Amniotic stem cell (primary cell): ENCODE results near the gene DSCAML1.
A peak's percentile ranks its signal among the peaks of the same experiment; 100 is the strongest.
"Not testable (repeated sequence)": the region's sequence is repeated elsewhere in the genome, so short reads cannot be mapped to it uniquely, and the experiment has no call there.

ENCODE experiments used
- DNase-seq: peaks from one replicate; lab custom pipeline; 2025; lab: John Stamatoyannopoulos, UW

DSCAML1 gene

DNA sequence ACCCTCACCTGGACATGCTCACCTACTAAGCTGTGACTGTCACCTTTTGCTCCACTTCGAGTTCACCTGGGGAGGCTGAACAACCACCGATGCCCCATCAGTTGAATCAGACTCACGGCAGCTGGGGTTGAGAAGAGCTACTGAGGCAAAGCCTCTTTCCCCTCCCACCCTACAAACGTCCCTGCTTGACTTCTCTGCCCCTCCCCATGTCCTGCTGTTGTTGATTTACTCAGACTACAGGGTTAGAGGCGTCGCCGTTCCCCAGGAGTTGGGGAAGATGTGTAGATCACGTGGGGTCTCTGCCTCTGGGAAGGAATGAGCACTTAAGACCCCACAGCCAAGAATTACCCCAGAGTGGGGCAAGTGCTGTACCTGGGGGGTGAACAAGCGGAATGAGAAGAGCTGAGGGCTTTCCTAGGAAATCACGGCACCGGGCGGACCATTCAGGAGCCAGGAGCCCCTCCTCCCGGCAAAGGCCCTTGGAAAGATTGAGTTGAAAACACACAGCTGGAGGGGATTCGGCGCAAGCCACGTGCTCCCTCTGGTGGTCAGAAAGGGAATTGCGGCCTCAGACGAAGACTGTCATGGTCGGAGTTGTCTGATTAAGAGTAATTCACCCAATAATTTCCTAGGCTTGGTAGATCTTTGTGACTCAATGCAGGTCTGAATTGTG lies 20.5 kb upstream of the DSCAML1 start:
- DNase-seq = peak; percentile 38

DNA sequence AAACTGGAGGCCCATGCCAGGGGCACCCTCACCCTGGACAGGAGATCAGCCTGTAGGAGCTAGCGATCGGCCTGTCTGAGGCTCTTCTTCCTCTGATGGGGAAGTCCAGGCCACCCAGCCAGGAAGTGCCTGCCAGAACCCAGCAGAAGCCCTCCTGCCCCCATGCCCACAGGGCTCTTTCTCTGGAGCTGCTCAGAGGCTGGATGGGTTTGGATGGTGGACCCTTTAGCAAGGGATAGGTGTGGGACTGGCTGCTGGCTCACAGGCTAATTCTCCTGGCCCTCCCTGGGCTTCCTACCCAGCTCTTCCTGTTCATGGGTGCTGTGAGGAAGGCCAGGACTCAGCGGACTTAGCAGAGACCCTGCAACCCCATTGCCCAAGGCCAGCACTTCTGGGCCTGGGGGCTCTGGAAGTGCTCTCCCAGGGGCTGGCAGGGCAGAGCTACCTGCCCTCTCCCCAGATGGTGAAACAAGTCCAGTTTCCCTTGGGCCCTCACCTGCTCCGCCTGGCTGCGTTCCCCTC lies 19.9 kb upstream of the DSCAML1 start:
- DNase-seq = no peak

DNA sequence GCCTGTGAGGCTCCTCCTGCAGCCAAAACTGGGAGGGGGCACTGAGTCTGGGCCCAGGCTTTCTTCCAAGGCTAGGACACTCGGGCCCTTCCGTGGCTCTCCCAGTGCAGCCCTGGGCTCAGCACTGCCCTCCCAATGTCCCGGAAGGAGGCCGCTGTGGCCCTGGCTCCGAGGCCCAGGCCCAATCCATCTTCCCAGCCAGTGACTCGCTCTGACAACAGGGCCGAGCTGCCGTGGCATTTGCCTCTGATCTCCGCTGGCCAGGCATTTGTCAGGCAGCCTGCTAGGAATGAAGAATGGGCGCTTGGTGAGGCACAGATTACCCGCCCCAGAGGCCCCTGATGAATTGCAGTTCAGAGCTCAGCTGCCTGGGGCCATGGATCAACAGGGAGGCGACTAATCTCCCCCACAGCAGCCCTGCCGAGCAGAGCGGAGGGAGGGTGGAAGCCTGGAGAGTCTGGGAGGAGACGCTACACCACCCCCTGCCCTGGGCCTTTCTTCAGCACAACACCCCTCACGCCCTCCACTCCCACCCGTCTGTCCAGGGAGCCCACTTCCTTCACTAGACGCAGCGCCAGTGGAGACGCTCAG lies 19.2 kb upstream of the DSCAML1 start:
- DNase-seq = no peak

DNA sequence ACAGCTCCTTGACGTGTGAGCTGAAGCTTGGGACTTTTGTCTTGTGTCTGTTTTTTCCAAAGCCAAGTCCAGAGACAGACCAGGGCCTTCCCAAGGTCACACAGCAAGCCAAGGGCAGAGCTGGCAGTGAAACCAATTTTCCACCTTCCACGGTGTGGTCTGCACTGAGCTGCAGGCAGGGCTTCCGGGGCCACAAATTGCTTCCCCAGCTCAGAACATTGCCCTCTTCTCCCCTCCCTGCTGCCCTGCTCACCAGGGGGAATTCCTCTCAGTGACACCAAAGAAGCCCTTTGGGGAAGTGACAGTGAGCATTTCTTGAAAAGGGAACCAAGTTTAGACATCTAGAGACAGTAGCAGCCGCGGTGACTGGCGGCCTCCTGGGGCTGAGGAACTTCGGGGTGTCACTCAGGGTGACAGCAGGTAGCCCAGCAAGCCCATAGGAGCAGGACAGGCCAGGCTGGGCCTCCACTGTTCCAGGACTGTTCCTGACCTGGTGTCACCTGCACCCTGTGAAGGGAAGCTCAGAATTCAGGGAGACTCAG lies 18.3 kb upstream of the DSCAML1 start:
- DNase-seq = no peak

DNA sequence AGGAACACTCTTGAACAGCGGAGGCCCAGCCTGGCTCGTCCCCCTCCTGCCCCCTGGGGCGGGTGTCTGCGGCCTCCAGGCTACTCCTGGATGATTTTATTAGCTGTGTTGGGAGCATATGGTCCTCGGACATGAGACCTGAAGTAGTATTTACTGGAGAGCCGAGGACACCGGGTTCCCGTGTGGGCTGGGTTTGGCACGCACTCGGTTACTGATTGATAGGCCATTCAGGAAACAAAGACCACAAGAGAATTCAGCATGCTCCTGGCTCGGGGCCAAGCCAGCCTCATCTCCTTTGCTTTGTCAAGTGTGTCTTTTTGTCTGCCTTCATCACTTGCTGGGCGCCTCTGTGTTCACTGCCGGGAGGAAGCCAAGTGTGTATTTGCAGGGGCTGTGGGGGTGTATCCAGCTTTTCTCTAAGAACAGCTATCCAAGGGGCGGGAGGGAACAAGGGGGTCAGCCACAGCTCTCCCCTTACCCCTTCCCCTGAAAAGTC lies 17.8 kb upstream of the DSCAML1 start:
- no peak for DNase-seq

DNA sequence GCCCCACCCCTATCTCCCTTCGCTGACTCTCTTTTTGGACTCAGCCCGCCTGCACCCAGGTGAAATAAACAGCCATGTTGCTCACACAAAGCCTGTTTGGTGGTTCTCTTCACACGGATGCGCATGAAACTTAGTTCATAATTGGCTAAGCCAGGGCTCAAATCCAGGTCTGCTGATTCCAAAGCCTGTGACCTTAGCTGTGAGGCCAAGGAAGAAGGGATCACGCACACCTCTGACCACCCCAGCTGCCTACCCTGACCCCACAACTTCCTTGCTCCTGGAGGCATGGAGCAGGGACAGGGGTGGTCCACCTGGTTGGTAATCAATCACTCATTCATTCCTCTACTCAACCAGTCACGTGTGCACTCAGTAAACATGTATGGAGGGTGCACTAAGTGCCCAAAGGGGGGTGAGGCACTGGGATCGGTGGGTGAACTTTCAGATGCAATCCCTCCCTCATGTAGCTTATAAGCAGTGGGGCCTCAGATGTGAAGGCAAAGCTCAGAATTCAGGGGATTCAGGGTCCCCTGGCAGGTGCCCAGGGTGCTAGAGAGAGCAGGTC lies 17.3 kb upstream of the DSCAML1 start:
- no peak for DNase-seq

DNA sequence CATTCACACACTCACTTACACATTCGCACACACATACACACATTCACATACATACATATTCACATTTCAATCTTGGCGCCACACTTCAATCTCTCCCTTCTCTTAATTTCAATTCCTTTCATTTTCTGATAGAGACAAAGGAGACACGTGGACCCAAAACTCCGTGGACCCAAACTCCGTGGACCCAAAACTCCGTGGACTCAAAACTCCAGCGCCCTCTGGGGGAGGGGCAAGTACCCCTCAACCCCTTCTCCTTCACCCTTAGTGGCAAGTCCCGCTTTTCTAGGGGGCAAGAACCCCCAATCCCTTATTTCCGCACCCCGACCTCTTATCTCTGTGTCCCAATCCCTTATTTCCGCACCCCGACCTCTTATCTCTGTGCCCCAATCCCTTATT lies 13.0 kb upstream of the DSCAML1 start:
- not testable (repeated sequence) for DNase-seq

DNA sequence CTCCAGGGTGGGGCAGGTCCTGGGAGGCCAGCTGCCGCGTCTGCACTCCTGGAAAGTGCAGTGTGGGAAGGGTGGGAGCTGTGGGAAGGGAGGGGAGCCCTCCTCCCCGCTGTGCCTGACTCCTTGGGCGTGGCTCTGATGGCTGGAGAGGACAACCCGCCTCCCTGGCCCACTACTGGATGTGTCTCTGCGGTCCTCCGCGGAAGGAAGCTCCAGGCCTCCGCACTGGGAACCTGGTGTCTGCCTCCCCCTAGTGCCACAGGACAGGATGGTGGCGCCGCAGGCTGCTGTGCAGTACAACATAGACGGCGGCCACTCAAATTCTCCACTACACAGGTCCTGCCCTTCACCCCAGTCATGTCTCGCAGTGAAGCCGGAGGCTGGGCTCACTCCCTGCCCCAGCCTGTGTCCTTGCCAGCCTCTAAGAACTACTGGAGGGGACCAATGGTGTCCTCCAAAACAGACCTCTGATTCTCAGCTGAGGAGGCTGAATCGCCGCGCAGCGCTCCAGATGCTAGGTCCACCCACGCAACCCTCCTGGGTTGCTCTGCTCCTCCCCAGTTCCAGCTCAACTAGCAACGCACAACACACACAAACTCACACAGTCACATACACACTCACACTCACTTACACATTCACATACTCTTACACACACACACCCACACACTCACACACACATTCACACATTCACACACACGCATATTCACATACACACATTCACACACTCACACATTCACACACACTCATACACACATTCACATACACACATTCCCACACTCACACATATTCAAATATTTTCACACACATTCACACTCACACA lies 12.4 kb upstream of the DSCAML1 start:
- no peak for DNase-seq

DNA sequence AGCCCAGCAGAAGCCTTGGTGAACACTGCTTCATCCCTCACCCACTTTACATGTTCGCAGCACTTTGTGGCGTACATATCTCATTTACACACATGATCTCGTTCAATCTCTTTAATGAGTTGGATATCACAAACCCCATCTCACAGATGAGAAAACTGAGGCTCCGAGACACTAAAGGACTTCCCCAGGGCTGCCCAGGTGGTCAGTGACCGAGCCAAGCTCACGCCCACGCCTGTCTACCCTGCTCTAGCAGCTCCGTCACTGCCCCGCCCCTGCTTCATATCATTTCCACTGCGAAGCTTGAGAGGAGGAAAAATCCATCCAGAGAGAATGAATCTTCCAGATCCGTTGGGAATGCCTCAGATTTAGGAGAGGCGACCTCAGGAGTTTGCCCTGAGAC lies 11.8 kb upstream of the DSCAML1 start:
- DNase-seq = no peak

DNA sequence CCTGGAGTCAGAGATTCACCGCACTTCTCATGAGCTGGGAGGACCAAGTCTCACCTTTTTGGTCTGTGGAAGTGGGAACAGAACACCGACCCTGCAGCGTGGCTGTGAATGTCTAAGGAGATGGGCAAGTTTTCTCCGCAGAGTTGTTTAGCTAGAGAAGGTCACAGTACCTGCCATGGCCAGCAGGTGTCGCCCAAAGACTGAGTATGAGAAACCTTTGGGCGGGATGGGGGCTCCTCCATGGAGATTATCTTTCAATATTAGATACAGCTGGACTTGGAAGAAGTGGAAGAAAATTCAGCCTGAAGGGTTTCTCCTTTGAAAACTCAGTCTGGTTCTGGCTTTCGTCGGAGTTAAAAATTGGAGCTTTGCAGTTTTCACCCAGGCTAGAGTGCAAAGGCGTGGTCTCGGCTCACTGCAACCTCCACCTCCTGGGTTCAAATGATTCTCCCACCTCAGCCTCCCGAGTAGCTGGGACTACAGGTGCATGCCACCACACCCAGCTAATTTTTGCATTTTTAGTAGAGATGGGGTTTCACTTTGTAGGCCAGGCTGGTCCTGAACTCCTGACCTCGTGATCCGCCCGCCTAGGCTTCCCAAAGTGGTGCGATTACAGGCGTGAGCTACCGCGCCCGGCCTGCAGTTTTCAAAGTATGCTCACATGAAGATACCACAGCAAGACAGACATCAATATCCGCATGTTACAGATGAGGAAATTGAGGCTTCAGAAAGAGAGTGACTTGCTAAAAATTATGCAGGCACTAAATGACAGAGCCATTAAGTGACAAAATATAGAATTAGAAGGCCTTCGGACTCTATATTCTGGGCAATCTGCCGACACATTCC lies 10.7 kb upstream of the DSCAML1 start:
- DNase-seq = no peak

DNA sequence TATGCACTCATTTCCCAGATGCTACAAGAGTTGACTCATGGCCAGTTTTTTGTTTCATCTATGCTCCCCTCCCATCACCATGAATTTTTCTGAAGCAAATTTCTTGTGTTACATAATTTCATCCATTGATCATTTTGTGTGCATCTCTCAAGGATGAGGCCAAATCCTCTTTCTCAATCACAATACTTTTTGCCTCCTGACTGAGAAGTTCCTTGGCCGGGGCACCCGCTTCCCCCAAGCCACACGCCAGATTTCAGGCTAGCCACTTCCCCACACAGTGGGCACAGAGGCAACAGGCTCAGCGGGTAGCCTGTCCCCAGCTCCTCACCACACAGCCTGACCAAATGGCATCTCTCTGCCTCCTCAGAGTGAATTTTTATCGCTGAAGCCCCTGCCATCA lies 9.8 kb upstream of the DSCAML1 start:
- DNase-seq = no peak

DNA sequence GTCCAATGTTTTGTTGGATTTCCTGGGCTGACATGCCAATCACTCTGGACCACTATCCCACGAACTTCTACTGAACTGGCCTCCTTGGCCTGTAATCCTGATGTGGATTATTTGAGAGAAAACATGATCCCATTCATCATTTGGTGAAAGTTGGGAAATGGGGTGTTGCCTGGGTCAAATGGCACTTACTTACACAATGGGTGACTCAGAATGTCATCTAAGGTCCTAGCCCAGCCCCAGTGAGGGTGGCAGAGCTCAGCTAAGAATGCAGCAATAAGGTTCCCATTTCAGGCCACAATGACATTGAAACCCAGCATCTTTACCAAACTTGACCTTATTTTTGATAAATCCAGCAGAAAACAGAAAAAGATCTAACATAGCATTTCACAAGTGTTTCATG lies 8.0 kb upstream of the DSCAML1 start:
- no peak for DNase-seq

DNA sequence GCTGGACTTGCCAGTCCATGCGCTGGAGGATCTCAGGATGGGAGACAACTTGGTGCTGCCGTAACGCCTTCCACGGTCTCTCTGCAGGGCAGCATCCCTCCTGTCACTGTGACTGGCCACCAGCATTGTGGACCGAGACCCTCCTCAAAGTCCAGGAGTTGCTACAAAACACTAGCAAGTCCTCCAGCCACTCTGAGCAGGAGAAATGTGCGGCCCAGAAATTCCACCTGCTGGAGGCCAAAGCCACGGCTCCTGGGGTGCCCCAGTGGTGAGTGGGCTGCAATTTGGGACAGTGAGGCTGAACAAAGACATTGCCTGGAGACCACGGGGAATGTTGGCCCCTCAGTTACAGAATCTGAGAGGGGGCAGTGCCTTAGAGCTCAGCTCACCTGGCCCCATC lies 6.9 kb upstream of the DSCAML1 start:
- no peak for DNase-seq

DNA sequence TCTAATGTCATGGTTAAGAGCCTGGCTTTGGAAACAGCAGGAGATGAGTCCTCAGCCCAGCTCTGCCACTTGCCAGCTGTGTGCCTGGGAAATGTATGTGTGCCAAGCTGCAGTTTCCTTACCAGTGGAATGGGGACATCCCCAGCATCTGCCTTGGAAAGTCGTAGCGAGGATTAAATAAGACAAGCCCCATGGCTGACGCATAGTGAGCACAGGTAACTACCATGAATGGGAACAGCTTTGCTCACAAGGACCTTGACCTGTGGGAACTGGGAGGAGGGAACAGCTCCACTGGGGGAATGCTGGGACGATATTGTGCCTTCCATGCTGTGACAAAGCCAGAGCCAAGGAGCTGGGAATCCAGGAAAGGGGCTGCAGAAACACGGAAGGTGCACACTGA lies 2.6 kb upstream of the DSCAML1 start:
- no peak for DNase-seq

DNA sequence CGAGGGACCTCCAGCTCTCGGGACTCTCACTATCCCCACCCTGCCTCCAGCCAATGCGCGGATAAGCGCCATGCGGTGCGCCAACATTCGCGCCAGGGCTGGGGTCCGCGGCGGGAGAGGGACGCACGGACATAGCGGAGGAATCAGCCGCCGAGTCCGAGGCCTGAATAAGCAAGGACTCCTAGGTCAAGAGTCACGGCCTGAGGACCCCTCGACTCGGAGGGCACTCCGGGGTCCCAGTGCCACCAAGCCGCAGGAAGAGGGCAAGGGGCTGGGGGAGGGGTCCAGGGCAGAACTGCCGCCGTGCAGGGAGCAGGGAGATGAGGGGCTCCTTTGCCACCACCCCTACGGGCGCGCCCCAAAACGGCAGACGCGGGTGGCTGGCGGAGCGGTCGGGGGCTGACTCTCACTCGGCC lies 552 bp downstream of the DSCAML1 start:
- no peak for DNase-seq

DNA sequence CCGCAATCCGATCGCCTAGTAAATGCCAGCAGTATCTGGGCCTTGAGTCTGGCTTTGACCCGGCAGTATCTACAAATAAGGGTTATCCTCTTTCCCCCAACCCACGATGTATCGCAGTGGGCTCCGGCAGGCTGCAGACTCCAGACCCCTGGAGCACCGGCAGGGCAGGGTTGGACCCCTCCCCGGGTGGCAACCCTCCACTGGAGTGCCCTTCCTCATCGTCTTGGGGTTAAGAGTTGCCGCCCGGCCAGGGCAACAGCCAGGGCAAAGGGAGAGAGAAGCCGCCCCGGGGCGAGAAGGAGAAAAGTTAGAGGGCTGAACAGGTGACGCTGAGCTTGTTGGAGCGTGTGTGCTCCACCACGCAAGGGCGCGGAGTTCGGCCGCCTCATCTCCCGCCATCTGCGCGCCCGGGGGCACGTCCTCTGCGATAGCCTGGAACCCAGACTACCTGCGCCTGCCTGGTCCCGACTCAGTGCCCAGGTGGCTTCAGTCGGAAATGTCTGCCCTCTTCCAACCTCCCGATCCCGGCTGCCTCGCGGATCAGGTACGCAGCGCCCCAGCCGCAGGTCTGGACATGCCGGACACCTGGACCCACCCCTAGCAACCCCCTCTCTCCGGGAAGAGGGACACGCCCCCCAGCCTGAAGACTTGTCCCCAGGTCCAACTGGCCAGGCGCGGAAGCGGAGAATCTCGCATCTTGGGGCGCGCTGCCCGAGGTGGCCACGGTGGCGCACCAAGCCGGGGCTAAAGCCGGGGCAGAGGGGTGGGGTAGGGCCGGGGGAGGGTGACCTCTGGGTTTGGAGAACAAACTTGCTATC lies 1.2 kb downstream of the DSCAML1 start:
- no peak for DNase-seq

DNA sequence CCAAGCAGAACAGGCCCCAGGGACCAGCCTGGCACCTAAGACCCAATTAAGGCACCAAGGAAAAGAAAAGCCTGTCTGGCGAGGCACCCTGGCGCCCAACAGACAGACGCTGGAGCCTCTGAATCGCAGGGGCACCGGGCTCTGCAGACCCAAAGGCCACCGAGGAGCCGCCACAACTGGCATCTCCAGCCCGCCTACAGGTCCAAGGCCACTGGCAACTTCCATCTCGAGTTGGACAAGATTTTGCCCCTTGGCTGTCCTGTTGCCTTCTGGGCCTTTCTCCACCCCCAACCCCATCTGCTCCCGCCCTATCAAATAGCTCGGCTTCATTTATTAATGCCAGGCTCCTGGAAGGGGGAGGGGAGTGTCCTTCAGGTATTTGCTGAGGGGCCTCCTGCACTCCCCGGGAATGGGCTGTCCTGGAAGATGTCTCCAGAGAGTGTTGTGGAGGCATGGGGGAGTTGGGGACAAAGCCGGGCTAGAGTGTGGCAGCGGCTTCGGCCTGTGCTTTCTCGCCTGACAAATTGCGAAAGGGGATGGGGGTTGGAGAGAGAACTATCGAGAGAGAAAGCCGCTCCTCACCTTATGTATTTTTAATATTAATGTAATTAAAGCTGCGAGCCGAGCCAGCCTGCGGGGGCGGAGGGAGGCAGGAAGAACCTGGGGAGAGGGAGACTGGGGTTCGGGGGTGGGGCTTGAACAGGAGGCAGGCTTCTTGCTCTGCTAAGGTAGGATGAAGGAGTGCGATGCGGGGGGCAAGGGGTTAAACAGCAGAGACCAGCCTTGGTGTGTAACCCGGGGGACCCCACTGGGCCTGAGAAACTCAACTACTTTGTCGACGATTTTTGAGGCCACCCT lies 2.0 kb downstream of the DSCAML1 start:
- no peak for DNase-seq

DNA sequence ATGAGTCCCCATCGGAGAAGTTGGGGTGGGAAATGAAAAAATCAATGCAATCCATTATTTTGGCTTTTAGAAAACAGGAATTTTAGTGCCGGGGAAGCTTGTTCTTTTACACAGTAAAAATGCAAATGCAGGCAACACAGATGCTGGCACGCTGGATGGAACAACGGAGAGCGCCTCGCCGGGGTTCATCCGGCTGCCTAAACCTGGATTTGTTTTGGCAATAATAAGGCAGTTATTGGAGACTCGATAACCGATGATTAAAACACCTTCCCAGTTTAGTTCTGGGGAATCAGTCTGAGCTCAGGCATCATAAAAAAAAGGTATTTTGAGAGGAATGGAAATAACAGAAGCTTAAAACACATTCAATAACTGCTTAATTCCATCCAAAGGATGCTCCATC lies 2.9 kb downstream of the DSCAML1 start:
- DNase-seq = no peak

DNA sequence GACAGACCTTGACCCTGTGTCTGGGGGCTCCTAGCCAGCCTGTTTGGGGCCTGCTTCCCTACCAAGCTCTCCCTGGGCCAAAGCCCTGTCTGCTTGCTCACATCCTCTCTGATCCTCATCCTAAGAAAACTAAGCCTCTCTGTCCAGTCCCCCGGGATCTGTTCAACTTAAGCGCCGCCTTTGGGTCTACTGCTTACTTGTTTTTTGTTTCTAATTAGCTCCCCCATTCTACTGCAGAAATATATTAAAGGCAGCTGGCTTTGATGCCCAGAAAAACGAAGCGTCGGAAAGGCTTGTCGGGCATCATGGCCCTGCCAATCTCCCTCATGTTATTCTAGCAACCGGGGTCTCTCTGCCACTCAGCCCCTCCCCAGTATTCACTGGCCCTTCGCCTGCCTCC lies 3.4 kb downstream of the DSCAML1 start:
- no peak for DNase-seq

DNA sequence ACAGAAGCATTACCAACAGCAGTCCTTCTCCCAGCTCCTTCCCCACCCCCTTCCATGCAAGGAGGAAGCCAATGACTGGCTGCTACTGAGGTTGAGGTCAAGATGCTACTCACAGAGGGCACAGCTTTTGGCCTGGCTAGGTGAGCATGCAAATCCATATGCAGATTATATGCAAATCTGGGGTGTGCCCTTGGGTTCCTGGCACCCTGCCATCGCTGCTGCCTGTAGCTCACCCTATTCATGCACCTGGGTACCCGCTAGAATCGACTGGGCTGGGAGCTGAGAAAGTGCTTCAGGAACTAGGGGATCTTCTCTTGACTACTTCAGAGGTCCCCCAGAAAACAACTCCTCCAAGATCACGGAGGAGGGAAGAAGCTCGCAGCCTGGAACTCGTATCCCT lies 4.0 kb downstream of the DSCAML1 start:
- DNase-seq = no peak
